DMS53 treated with DMSO at 0.1 percent for 48 hours (cell line): ENCODE measurements around the gene MAPT.

ENCODE experiments used
- DNase-seq: peaks from one replicate; lab custom pipeline; 2025; ENCODE audit not compliant: unreplicated experiment; lab: John Stamatoyannopoulos, UW

Gene MAPT

DNA sequence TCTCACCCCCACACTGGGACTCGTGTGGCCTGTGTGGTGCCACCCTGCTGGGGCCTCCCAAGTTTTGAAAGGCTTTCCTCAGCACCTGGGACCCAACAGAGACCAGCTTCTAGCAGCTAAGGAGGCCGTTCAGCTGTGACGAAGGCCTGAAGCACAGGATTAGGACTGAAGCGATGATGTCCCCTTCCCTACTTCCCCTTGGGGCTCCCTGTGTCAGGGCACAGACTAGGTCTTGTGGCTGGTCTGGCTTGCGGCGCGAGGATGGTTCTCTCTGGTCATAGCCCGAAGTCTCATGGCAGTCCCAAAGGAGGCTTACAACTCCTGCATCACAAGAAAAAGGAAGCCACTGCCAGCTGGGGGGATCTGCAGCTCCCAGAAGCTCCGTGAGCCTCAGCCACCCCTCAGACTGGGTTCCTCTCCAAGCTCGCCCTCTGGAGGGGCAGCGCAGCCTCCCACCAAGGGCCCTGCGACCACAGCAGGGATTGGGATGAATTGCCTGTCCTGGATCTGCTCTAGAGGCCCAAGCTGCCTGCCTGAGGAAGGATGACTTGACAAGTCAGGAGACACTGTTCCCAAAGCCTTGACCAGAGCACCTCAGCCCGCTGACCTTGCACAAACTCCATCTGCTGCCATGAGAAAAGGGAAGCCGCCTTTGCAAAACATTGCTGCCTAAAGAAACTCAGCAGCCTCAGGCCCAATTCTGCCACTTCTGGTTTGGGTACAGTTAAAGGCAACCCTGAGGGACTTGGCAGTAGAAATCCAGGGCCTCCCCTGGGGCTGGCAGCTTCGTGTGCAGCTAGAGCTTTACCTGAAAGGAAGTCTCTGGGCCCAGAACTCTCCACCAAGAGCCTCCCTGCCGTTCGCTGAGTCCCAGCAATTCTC lies 132.1 kb downstream of the MAPT start:
- no peak for DNase-seq

DNA sequence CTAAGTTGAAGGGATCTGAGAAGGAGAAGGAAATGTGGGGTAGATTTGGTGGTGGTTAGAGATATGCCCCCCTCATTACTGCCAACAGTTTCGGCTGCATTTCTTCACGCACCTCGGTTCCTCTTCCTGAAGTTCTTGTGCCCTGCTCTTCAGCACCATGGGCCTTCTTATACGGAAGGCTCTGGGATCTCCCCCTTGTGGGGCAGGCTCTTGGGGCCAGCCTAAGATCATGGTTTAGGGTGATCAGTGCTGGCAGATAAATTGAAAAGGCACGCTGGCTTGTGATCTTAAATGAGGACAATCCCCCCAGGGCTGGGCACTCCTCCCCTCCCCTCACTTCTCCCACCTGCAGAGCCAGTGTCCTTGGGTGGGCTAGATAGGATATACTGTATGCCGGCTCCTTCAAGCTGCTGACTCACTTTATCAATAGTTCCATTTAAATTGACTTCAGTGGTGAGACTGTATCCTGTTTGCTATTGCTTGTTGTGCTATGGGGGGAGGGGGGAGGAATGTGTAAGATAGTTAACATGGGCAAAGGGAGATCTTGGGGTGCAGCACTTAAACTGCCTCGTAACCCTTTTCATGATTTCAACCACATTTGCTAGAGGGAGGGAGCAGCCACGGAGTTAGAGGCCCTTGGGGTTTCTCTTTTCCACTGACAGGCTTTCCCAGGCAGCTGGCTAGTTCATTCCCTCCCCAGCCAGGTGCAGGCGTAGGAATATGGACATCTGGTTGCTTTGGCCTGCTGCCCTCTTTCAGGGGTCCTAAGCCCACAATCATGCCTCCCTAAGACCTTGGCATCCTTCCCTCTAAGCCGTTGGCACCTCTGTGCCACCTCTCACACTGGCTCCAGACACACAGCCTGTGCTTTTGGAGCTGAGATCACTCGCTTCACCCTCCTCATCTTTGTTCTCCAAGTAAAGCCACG lies 133.0 kb downstream of the MAPT start:
- DNase-seq = no peak

DNA sequence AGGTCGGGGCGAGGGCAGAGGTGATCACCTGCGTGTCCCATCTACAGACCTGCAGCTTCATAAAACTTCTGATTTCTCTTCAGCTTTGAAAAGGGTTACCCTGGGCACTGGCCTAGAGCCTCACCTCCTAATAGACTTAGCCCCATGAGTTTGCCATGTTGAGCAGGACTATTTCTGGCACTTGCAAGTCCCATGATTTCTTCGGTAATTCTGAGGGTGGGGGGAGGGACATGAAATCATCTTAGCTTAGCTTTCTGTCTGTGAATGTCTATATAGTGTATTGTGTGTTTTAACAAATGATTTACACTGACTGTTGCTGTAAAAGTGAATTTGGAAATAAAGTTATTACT lies 133.6 kb downstream of the MAPT start:
- no peak for DNase-seq

DNA sequence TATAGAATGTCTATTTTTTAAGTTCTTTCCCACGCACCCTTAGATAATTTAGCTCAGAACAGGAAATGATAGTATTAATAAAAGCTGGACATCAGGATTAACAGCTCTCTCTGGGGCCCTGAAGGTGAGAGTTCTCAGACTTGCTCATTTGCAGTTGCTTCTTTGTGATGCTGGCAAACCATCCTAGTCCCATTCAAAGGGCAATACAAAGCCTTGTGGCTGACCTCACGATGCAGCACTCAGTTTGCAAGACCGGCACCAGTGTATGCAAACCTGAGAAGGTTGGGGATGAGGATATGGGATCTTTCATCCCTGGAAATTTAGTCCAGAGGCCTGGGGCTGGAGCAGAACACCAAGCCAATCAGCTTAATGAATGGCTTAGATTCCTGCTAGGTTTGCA lies 134.0 kb downstream of the MAPT start:
- DNase-seq = no peak

DNA sequence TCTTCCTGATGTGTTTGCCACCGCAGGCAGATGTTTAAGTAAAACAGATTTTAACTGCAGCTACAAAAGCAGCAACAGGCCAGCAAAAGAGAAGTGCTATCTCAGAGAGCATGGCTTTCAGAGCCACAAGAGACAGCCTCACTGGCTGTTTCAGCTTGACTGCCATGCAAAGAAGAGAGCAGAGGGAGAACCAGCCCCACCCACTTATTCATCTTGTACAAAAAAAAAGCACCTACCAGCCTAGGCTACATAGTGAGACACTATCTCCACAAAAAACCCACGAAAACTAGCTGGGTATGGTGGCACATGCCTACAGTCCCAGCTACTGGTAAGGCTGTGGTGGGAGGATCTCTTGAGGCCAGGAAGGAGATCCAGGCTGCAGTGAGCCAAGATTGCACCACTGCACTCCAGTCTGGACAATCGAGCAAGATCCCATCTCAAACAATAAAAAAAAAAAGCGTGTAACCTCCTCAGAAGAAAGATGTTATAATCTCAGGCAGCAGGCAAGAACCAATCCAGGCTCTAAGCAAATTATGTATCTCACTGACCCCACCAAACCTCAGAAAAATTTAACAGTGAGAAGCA lies 134.7 kb downstream of the MAPT start:
- DNase-seq = no peak

DNA sequence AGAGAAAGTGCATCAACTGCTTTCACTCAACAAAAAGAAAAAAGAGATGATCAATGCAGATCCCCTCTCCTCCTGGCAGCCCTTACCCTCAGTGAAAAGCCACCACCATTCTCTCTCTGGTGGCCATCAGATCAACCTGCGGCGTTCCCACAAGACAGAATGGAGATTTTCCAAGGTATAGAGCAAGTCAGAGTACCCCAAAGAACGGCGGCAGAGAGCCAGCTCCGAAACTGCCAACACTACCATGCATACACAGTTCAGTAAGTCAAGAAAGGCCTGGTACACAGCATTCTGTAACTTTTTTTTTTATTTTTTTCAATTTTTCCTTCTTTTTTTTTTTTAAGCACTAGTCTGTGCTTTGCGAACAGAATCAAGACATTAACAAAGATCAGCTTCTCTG lies 135.3 kb downstream of the MAPT start:
- DNase-seq = no peak

DNA sequence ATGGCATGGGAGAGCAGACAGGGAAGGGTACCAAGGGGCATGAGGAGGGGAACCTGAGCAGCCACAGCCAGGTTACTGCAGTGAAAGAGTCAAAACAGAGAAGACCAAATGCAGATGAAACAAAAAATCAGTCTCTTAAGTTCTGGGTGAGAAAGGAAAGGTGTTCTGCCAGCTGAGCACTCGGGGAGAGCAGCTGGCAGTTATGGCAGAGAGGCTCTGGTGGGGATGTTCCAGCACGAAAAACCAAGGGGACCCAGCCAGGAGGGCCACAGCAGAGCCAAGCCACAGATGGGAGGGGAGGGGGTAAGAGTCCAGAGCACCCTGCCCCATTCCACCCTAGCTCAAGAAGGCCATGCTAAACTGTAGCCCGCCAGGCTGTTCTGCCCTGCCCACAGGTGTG lies 136.4 kb downstream of the MAPT start:
- no peak for DNase-seq

DNA sequence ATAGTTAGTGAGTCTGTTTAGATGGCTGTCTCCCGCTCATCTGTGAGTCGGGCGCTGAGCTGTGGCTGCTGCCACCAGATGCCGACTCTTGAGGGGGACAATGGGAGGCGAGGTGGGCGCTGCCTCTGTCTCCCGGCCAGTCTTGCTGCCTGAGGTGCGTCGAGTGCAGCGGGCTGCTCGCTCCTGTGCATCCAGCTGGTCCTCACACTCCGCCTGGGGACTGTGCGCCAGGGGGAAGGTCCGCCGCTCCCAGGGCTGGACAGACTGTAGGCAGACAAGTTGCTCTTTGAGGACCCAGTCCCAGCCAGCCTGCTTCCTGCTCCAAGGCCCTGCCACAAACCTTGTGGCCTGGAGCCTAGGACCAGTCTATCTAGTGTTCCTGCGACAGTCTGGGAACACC lies 137.1 kb downstream of the MAPT start:
- DNase-seq = no peak

DNA sequence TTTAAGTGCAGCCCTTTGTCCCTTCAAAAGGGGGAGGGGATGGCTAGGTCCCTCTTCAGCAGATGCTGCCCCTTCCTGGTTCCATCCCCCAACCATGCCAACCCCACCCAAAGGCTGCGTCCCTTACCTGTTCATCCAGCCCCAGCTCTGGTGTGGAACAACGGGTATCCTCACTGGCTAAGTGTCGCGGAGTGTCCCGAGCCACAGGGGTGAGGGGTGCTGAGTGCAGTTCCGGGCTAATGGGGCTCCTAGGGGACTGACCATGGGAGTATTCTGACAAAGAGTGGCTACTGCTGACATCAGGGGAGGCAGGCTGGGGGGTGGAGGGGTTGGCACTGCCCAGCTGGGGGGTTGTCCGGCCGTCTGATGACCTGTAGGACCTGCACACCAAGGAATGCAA lies 137.6 kb downstream of the MAPT start:
- DNase-seq = no peak

DNA sequence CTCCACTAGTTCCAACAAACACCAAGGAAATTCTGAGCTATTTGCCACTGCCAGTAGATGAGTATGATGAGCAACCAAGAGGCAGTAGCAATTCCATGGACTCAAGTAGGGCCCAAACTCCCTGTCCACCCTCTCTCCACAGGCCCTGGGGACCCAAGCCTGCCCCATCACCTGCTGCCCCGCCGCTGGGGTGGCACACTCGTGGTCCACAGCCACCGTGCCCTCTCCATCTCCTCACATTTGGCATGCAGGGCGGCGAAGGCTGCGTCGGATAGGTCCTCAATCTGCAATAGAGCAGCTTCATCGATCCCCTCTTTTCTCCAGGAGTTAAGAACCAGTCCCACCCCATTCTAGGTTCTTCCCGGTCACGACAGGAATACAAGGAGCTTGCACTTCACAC lies 138.6 kb downstream of the MAPT start:
- DNase-seq = no peak

DNA sequence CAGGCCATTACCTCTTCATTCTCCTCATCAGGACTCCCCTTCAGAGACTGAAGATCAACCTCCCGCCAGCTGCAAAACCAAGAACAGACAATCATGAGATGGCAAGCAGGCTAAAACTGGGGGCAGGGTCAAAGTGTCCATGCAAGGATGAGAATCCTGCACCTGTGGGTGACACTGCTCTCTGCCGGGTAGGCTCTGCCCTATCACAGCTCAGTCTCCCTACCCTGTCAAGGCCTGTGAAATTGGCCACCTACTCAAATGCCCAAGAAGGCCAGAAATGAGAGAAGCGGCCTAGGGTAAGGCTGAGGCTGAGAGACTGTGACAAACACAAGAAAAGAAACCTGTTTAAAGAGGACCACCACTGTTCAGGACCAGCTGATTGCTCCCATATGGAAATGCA lies 139.0 kb downstream of the MAPT start:
- no peak for DNase-seq

DNA sequence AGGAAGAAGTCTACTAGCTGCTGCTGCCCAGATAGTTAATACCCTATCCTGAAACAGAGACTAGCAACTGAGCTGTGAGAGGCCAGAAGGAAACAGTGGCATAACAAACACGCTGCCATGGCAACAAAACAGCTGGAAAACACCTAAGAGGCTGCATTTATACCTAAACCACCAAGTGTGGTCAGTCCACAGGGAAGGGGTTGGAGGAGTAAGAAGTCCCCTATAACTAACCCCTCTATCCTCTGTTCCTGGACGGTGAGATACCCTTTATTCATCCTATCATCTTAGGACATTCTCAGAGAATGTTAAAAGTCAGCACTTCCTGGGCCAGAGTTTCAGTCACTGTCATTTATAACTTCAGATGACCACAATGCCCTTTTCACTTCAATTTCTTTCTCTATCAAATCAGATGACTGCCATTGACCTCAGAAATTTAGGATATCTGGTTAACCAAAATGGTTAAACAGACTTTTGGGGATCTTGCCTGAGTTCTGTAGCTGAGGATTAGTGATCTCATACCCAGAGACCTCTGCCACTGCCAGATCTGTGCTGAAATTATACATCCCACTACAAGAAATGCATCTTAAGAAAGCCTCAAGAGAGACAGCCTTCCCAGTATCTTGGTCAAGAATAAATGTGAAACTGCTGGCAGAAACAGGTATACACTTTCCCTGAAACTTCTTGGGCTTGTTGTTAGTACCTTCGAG lies 140.9 kb downstream of the MAPT start:
- DNase-seq = no peak

DNA sequence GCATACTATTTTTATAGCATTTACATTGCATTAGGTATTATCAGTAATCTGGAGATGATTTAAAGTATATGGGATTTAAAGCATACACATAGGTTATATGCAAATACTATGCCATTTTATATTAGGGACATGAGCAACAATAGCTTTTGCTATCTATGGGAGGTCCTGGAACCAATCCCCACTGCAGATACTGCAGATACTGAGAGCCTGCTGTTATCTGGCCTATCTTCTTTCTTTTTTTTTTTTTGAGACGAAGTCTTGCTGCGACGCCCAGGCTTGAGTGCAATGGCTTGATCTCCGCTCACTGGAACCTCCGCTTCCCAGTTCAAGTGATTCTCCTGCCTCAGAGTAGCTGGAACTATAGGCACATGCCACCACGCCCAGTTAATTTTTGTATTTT lies 142.1 kb downstream of the MAPT start:
- no peak for DNase-seq

DNA sequence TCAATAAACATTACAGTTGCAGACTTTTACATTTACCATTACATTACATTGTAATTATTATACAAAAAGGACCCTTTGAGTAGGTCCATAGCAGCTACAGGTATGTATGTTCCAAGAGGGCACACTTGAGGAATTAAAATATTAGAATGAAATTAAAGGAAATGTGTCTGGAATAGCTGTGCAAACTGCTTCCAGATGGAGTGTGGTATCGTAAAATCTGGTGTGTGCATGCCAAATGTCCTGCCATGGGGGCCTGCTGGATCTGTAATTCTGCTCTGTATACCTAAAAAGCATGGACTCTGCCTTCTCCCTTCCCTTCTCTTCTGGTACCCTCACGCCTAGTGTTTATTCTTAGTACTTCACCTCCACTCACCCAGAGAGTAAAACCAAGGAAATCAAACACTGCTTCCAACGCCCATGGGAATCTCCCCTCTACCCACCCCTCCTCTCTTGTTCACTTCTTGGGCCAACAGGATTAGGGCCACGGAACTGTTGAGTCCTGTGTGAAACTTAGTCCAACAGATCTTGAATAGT lies 143.4 kb downstream of the MAPT start:
- DNase-seq = no peak

DNA sequence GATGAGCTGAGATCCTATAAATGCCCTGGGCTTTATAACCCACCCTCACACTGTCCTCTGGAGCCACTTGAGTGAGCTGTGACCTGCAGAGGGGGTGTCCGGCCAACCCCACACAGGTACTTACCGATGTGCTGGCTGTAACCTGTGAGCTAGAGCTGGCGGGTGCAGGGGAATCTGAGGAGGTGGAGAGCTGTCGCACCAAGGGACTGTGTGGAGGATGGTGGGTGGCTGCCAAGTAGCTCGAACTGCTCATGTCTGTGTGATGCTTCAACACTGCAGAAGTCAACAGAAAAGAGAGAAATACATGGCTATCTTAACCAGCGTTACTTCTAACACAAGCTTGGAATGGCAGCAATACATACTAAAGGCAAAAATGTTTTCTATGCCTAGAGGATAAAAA lies 144.1 kb downstream of the MAPT start:
- DNase-seq = no peak

DNA sequence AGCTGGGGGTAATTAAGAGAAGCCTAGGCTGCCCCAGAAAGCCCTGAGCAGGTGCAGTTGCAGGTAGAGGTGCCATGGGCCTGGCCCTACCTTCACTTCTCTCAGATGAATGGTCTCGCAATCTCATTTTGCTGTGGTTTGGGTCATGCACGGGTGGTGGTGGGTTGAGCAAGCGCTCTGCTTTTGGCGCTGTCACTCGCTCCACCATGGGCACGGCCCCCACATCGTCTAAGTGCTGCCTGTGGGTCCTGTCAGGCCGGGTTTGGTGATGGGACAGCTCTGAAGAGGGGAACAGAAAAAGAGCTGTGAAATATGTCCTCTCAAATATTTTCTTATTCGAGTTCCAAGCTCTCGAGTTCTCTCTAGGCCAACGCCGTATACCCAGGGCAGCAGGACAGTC lies 144.6 kb downstream of the MAPT start:
- no peak for DNase-seq

DNA sequence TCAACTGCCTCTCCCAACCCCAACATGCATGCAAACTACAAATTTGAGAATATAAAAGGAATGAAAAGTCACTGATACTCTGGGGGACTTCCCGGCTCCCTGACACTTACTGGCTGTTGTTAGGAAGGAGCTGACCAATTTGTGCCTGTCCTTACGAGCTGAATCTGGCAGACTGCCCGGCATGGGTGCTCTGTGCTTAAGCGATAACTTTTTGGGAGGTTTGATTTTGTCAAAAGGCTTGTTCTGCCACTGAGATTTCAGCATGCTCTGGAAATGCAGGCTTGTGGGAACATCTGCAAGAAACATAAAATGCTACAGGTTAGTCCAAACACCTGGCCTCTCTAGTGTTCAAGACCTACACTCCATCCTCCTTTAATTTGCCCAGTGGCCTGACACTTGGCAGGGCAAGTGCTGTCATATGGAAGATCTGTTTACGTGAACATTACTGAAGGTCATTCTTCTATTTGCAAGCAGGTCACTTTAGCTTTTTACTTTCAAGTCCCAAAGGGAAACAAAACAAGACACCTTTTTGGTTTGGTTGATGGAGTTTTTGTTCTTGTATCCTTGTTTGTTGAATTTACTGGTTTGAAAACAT lies 145.3 kb downstream of the MAPT start:
- DNase-seq = no peak

DNA sequence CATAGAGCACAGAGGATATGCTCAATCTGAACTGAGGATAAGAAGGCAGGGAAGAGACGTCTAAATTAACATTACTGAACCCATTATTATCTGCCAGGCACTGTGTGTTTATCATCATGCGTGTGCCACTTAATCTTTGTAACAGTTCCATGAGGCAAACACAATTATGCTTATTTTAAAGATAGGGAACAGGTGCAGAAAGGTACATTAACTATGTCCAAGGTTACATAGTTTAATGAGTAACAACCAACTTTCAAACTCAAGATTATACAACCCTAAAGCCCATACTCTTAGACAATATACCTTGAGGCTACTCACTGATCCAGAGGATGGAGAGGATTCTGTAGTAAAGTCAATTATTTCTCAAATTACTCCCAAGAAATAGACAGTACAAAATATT lies 147.9 kb downstream of the MAPT start:
- no peak for DNase-seq

DNA sequence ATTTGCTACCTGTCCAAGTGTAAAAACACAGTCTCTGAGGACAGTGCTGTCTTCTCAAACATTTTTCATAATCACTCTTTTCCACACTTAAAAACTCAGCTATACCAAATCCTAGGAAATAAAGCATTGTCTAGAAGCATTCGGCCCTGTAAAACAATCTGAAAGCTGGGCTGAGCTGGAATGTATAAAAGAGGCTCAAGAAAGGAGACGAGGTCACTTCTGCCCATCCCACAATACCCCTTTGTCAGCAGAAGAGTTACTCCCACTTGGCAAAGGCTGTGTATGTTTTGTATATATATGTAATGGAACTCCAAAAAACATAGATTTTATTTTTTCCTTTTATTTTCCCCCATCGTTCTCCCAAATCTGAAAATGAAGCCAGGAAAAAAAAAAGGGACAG lies 148.6 kb downstream of the MAPT start:
- DNase-seq = no peak

DNA sequence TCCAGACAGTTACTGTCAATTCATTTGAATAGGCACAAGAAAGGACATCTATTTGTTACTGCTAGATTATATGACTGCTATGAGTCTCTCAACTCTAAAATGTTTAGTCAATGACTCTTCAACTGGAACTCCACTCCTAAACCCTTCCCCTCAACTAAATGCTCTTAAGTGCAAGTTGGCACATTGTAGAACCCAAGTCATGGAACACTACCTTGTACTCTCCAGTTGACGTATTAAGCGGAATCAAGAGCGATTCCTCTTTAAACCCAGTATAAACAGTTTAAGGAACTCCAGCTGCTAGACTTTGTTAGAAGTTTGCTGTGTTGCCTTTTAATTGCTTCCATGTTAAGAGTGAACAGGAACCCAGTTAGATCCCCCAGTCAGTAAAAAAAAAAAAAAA lies 149.3 kb downstream of the MAPT start:
- no peak for DNase-seq
